NCI-H510A (cell line): ENCODE measurements around the gene VAPB.

Experiments used
- DNase-seq: peaks from one replicate; lab custom pipeline; 2025; lab: John Stamatoyannopoulos, UW

VAPB gene

GRCh38 chr20:58378704-58379103 lies 10.3 kb upstream of the VAPB start:
- DNase-seq, result no peak

- DNase-seq, result no peak
These were observed 7.4 kb upstream of the VAPB start for GRCh38 chr20:58381627-58382026.

- no peak for DNase-seq
These were observed 6.9 kb upstream of the VAPB start for GRCh38 chr20:58382096-58382495.

- no peak for DNase-seq
These were observed 4.2 kb upstream of the VAPB start for GRCh38 chr20:58384821-58385220.

GRCh38 chr20:58388028-58388601 lies 914 bp upstream of the VAPB start:
- no peak for DNase-seq

GRCh38 chr20:58389324-58389967 lies 417 bp downstream of the VAPB start:
- DNase-seq, result no peak

GRCh38 chr20:58389968-58390658 lies 1.1 kb downstream of the VAPB start:
- DNase-seq, result no peak

GRCh38 chr20:58390659-58391035 lies 1.6 kb downstream of the VAPB start:
- DNase-seq, result no peak

- DNase-seq, result no peak
These were observed 3.3 kb downstream of the VAPB start for GRCh38 chr20:58392286-58392685.

GRCh38 chr20:58393299-58393698 lies 4.3 kb downstream of the VAPB start:
- no peak for DNase-seq

GRCh38 chr20:58394801-58395200 lies 5.8 kb downstream of the VAPB start:
- DNase-seq, result no peak

GRCh38 chr20:58395604-58396003 lies 6.6 kb downstream of the VAPB start:
- no peak for DNase-seq

- no peak for DNase-seq
These were observed 8.4 kb downstream of the VAPB start for GRCh38 chr20:58397429-58397828.

- no peak for DNase-seq
These were observed 9.2 kb downstream of the VAPB start for GRCh38 chr20:58398254-58398653.

GRCh38 chr20:58399926-58400325 lies 10.9 kb downstream of the VAPB start:
- no peak for DNase-seq

GRCh38 chr20:58401162-58401561 lies 12.1 kb downstream of the VAPB start:
- no peak for DNase-seq

- DNase-seq, result no peak
These were observed 13.3 kb downstream of the VAPB start for GRCh38 chr20:58402305-58402704.

- DNase-seq, result no peak
These were observed 13.8 kb downstream of the VAPB start for GRCh38 chr20:58402827-58403226.

- DNase-seq, result no peak
These were observed 14.2 kb downstream of the VAPB start for GRCh38 chr20:58403272-58403671.

GRCh38 chr20:58405504-58406291 lies 16.7 kb downstream of the VAPB start:
- no peak for DNase-seq

GRCh38 chr20:58406422-58407001 lies 17.5 kb downstream of the VAPB start:
- DNase-seq, result no peak

GRCh38 chr20:58407201-58407873 lies 18.3 kb downstream of the VAPB start:
- DNase-seq, result no peak
